ENCODE measurements around the gene TRMT112.

DNA sequence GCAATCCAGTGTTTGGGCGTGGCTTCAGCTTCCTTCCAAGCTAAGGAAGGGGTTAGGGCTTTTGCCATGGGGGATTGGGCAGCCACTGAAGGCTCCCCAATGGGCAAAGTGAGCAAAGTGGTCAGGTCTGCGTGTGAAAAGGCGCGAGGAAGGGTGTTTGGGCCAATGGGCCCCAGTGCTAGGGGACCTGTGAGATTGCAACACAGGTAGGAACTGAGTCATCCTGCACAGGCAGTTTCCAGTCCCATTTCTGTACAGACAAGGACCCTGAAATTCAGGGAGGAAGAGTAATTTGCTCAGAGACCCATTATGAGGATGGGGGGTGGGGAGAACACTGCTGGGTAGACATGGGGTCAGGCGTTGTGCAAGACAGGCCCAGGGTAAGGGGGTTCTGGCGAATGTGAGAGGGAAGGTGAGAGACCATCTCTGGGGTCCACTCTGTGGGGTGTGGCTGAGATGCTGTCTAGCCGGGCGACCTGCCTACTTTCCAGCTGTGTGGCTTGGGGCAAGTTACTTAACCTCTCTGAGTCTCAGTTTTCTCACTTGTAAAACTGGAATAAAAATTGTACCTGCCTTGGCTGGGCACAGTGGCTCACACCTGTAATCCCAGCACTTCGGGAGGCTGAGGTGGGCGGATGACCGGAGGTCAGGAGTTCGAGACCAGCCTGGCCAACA, 30.0 kb upstream of the TRMT112 start:
- TF ChIP-seq YY1 (IDR thresholded peaks at IDR 0.05; ENCODE audit: insufficient read depth, insufficient read length) (no peak), ZNF274 (IDR thresholded peaks at IDR 0.05; ENCODE audit: low read depth, low read length) (no peak)

All from NT2/D1 (cell line).